Measurements from ENCODE around the gene DEPP1.

Gene DEPP1

DNA sequence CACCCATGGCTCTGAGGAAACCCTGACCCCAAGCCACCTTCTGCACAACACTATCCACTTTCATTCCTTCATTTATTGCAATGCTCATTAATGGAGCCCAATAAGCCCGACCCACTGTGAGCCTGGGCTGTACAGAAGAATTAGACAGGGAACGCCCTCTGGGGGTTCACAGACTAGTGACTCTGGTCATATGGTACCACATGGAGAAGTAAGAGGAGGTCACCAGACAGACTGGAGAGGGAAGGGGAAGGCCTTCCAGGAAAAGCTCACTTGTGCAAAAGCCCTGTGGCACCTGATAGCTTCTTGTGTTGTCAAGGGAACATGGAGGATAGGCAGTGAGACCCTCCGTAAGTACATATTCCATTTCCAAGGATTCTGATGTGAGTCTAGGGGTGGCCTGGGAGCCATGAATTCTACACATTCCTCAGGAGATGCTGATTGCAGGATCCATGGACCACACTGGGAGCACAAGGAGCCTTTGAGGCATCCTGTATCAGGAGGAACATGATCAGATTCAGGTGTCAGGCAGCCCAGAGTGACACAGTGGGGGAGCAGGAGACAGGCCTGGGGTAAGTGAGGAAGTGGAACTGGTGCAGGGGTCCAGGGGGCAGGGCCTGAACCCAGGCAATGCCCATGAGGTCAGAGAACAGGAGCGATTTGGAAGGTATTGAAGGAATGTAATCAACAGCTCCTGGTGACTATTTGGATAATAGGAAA, 47.5 kb downstream of the DEPP1 start:
- DNase-seq (ENCODE audit: extremely low read depth, insufficient read length) = no peak
- Histone ChIP-seq H3K27me3 (replicated peaks; ENCODE audit: control insufficient read depth, insufficient read depth, low read length) (no peaks in the 10 kb centered on the region; the same call in 1 of the 2 replicates), H3K4me3 (replicated peaks; ENCODE audit: low read depth, low read length) (no peak overlapping the region), H3K36me3 (ENCODE audit: control insufficient read depth, insufficient read depth, low read length) (no peaks in the 10 kb centered on the region)
- TF ChIP-seq CTCF (IDR thresholded peaks at IDR 0.05; ENCODE audit: insufficient read depth, low read length, poor library complexity, severe bottlenecking) = no peak

DNA sequence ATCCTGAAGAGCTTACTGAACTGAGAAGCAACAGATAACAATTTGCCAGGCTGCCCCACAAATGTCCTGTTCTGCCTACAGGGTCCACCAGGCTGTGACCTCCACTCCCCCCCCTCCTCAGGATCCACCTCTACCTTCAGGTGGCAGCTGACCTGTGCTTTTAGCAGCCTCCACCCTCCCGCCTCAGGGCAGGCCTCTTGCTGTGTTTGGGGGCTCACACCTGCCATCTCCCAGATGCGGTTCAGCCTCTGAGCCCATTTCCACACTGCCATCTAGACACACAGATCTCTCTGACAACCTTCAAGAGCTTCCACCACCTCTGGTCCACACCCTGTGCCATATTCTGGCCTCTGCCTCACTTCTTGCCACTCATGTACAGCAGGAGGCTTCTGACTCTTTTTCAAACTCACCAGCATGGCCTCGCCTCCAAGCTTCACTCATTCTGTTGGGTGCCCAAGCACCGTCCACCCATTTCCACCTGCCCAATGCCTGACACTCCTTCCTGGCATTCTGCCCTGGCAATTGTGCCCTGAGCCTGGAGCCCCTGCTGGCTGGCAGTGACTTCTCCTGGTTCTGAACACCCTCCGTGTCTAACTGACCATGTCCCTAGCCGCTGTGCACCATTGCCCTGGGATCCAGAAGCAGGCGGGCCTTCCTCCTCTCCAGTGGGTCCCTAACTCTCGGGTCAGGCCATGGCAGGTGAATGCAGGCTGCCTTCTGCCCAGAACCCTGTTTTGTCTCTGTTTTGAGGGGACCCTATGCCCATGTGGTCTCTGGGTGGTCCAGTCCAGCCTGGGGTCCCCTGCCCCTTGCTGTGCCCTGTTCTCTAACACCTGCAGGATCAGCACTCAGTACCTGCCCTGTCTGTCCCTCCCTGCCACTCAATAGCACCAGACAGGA, 49.0 kb downstream of the DEPP1 start:
- TF ChIP-seq CTCF (IDR thresholded peaks at IDR 0.05; ENCODE audit: insufficient read depth, low read length, poor library complexity, severe bottlenecking) = no peak
- no peaks in the 10 kb centered on the region; the same call in 1 of the 2 replicates for H3K27me3 ChIP-seq (replicated peaks; ENCODE audit: control insufficient read depth, insufficient read depth, low read length)
- DNase-seq (ENCODE audit: extremely low read depth, insufficient read length) = no peak

GRCh38 chr10:44928462-44928861, 50.1 kb downstream of the DEPP1 start:
- DNase-seq (ENCODE audit: extremely low read depth, insufficient read length) = no peak
- H3K27me3 ChIP-seq (replicated peaks; ENCODE audit: control insufficient read depth, insufficient read depth, low read length) = no peaks in the 10 kb centered on the region; the same call in 1 of the 2 replicates
- H3K4me3 ChIP-seq (replicated peaks; ENCODE audit: low read depth, low read length) = no peak overlapping the region
- H3K36me3 ChIP-seq (ENCODE audit: control insufficient read depth, insufficient read depth, low read length) = no peaks in the 10 kb centered on the region
- no peak for TF ChIP-seq CTCF (IDR thresholded peaks at IDR 0.05; ENCODE audit: insufficient read depth, low read length, poor library complexity, severe bottlenecking)

More for the DNA sequence above, 49.0 kb downstream of the DEPP1 start:
- no peak overlapping the region for H3K4me3 ChIP-seq (replicated peaks; ENCODE audit: low read depth, low read length)
- H3K36me3 ChIP-seq (ENCODE audit: control insufficient read depth, insufficient read depth, low read length) = no peaks in the 10 kb centered on the region

GRCh38 chr10:44927352-44927751, 51.3 kb downstream of the DEPP1 start:
- no peak for DNase-seq (ENCODE audit: extremely low read depth, insufficient read length)
- no peaks in the 10 kb centered on the region for H3K36me3 ChIP-seq (ENCODE audit: control insufficient read depth, insufficient read depth, low read length)
- TF ChIP-seq CTCF (IDR thresholded peaks at IDR 0.05; ENCODE audit: insufficient read depth, low read length, poor library complexity, severe bottlenecking) = no peak
- H3K4me3 ChIP-seq (replicated peaks; ENCODE audit: low read depth, low read length) = no peak overlapping the region
- H3K27me3 ChIP-seq (replicated peaks; ENCODE audit: control insufficient read depth, insufficient read depth, low read length) = no peaks in the 10 kb centered on the region; the same call in 1 of the 2 replicates

- TF ChIP-seq CTCF (IDR thresholded peaks at IDR 0.05; ENCODE audit: insufficient read depth, low read length, poor library complexity, severe bottlenecking) = no peak
- H3K36me3 ChIP-seq (ENCODE audit: control insufficient read depth, insufficient read depth, low read length) = no peaks in the 10 kb centered on the region
- no peak for DNase-seq (ENCODE audit: extremely low read depth, insufficient read length)
- H3K27me3 ChIP-seq (replicated peaks; ENCODE audit: control insufficient read depth, insufficient read depth, low read length) = no peaks in the 10 kb centered on the region; the same call in 1 of the 2 replicates
- H3K4me3 ChIP-seq (replicated peaks; ENCODE audit: low read depth, low read length) = no peak overlapping the region
Measured at GRCh38 chr10:44926751-44927351, 51.8 kb downstream of the DEPP1 start.

All from GM06990 (cell line).